Measurements from ENCODE around the gene CAPN5.

DNA sequence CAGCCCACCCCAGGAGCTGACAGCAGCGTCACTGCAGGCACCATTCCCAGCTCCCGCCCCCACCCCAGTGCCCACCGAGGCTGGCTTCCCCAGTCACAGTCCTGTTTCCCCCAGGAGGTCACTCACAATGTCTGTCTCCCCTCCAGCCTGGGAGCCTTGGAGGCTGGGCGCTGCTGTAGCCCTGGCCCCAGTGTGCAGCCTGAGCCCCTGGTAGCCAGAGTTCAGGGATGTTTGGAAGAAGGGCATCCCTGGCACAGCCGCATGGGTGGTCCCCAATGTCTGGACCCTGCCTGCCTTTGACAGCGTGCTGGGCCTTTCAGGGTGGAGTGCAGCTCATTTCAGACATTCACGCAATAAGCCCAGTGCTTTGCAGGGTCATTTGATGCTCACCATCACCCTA is 4.3 kb downstream of the CAPN5 start:
- TF ChIP-seq, protein P1, sequence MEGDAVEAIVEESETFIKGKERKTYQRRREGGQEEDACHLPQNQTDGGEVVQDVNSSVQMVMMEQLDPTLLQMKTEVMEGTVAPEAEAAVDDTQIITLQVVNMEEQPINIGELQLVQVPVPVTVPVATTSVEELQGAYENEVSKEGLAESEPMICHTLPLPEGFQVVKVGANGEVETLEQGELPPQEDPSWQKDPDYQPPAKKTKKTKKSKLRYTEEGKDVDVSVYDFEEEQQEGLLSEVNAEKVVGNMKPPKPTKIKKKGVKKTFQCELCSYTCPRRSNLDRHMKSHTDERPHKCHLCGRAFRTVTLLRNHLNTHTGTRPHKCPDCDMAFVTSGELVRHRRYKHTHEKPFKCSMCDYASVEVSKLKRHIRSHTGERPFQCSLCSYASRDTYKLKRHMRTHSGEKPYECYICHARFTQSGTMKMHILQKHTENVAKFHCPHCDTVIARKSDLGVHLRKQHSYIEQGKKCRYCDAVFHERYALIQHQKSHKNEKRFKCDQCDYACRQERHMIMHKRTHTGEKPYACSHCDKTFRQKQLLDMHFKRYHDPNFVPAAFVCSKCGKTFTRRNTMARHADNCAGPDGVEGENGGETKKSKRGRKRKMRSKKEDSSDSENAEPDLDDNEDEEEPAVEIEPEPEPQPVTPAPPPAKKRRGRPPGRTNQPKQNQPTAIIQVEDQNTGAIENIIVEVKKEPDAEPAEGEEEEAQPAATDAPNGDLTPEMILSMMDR (IDR thresholded peaks at IDR 0.05; ENCODE audit: poor library complexity), result no peak
- no peak for TF ChIP-seq EZH2 (IDR thresholded peaks at IDR 0.05; ENCODE audit: borderline replicate concordance)
